IPS-NIHi7 (cell line): ENCODE results near the gene F11R.
A peak's percentile ranks its signal among the peaks of the same experiment; 100 is the strongest.
"Not testable (repeated sequence)": the region's sequence is repeated elsewhere in the genome, so short reads cannot be mapped to it uniquely, and the experiment has no call there.

Experiments
- DNase-seq: peaks from one replicate; pipeline ENCODE4 v3.0.0; 2012; ENCODE audit warnings: mixed read lengths; ENCODE audit errors: extremely low spot score

Gene F11R

GRCh38 chr1:161013131-161013487 is 7.8 kb downstream of the F11R start:
- DNase-seq: no peak

GRCh38 chr1:161012420-161012819 is 8.5 kb downstream of the F11R start:
- DNase-seq: no peak

- no peak for DNase-seq
These were observed 11.2 kb downstream of the F11R start for GRCh38 chr1:161009602-161010211.

- no peak for DNase-seq
These were observed 12.0 kb downstream of the F11R start for GRCh38 chr1:161008869-161009510.

GRCh38 chr1:161007369-161007768 is 13.6 kb downstream of the F11R start:
- DNase-seq: no peak

- DNase-seq: no peak
These were observed 14.4 kb downstream of the F11R start for GRCh38 chr1:161006563-161006962.

- no peak for DNase-seq
These were observed 19.4 kb downstream of the F11R start for GRCh38 chr1:161001525-161001924.

- no peak for DNase-seq
These were observed 20.0 kb downstream of the F11R start for GRCh38 chr1:161000736-161001480.

- DNase-seq: no peak
These were observed 21.6 kb downstream of the F11R start for GRCh38 chr1:160999376-160999775.

- peak; percentile 85 for DNase-seq
These were observed 23.5 kb downstream of the F11R start for GRCh38 chr1:160997323-160998038.

GRCh38 chr1:160996178-160996577 is 24.8 kb downstream of the F11R start:
- no peak for DNase-seq

- DNase-seq: no peak
These were observed 27.3 kb downstream of the F11R start for GRCh38 chr1:160993544-160994193.

- not testable (repeated sequence) for DNase-seq
These were observed 28.9 kb downstream of the F11R start for GRCh38 chr1:160992036-160992435.

- DNase-seq: no peak
These were observed 33.4 kb downstream of the F11R start for GRCh38 chr1:160987359-160988050.

- DNase-seq: no peak
These were observed 35.2 kb downstream of the F11R start for GRCh38 chr1:160985723-160986122.

GRCh38 chr1:160981584-160982411 is 39.2 kb downstream of the F11R start:
- DNase-seq: peak; percentile 21

GRCh38 chr1:160979286-160979685 is 41.7 kb downstream of the F11R start:
- DNase-seq: no peak

- no peak for DNase-seq
These were observed 42.4 kb downstream of the F11R start for GRCh38 chr1:160978510-160978927.

- DNase-seq: no peak
These were observed 45.9 kb downstream of the F11R start for GRCh38 chr1:160975026-160975425.

GRCh38 chr1:160973491-160973890 is 47.5 kb downstream of the F11R start:
- DNase-seq: no peak
